Ramos (cell line): ENCODE measurements around the gene LMF2.

Source experiments
- in situ Hi-C: fragments of 300-500 bp; cut with MboI; formaldehyde crosslinking; loops from one replicate; pipeline ENCODE4 v1.14.3; 2022; ENCODE audit warnings: low sequenced_read_pairs; ENCODE audit not compliant: unreplicated experiment

The LMF2 gene

DNA sequence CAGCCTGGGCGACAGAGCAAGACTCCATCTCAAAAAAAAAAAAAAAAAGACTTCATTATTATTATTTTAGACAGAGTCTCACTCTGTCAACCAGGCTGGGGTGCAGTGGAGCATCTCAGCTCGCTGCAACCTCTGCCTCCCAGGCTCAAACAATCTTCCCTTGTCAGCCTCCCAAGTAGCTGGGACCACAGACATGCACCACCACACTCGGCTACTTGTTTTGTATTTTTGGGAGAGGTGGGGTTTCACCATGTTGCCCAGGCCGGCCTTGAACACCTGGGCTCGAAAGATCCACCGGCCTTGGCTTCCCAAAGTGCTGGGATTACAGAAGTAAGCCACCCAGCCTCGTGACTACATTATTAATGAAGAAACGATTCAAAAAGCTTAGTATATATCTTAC, 27.6 kb upstream of the LMF2 start:
- in situ Hi-C loops, result no loop called here

DNA sequence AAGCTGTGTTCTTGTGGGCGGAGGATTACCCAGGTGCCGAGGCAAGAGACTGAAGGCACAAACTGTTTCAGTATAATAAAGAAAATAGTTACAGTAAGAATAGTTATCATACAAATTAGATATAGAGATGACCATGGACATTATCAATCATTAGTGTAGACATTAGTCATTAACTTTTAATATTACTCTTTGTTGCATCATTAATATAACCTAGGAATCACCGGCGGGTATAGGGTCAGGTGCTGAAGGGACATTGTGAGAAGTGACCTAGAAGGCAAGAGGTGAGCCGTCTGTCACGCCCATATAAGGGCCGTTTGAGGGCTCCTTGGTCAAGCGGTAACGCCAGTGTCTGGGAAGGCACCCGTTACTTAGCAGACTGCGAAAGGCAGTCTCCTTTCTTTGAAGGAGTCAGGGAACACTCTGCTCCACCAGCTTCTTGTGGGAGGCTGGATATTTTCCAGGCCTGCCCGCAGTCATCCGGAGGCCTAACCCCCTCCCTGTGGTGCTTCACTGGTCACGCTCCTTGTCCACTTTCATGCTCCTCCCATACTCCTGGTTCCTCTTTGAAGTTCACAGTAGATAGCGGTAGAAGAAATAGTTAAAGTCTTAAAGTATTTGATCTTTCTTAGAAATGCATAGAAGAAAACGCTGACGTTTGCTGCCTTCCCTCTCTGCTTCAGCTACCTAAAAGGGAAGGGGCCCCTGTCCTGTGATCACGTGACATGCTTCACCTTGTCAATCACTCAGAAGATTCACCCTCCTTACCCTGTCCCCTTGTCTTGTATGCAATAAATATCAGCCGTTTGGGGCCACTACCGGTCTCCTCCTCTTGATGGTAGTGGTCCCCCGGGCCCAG, 26.6 kb upstream of the LMF2 start:
- in situ Hi-C loops, result loop anchor here (5.0 kb wide), 1 partner anchor 88 kb away; no protein-coding TSS in a partner anchor

DNA sequence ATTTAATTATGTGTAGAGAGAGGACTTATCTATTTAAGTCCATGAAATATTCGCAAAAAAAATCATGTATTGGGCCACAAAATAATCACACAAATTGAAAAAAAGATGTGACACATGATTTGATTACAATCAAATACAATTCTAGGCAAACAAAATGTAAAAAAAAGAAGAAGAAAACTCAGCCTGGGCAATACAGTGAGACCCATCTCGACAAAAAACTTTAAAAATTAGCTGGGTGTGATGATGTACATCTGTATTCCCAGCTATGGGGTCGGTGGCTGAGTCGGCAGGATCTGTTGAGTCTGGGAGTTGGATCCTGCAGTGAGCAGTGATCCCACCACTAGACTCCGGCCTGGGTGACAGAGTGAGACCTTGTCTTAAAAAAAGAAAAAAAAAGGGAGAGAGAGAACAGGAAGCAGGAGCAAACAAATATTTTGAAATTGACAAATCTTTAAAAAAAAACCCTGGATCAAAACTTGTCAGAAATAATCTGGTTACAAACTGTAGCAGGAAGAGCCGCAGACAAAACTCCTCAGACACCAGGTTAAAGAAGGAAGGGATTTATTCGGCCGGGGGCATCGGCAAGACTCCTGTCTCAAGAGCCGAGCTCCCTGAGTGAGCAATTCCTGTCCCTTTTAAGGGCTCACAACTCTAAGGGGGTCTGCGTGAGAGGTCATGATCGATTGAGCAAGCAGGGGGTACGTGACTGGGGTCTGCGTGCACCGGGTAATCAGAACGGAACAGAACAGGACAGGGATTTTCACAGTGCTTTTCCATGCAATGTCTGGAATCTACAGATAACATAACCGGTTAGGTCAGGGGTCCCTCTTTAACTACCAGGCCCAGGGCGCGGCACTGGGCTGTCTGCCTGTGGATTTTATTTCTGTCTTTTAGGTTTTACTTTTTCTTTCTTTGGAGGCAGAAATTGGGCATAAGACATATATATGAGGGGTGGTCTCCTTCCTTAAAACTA, 25.6 kb upstream of the LMF2 start:
- in situ Hi-C loops, result loop anchor here (5.0 kb wide), 1 partner anchor 89 kb away; no protein-coding TSS in a partner anchor

- in situ Hi-C loops, result loop anchor here (5.0 kb wide), 1 partner anchor 90 kb away; no protein-coding TSS in a partner anchor
Measured at GRCh38 chr22:50531962-50532674, 24.6 kb upstream of the LMF2 start.

GRCh38 chr22:50531546-50531961, 24.1 kb upstream of the LMF2 start:
- in situ Hi-C loops, result loop anchor here (5.0 kb wide), 1 partner anchor 91 kb away; no protein-coding TSS in a partner anchor

DNA sequence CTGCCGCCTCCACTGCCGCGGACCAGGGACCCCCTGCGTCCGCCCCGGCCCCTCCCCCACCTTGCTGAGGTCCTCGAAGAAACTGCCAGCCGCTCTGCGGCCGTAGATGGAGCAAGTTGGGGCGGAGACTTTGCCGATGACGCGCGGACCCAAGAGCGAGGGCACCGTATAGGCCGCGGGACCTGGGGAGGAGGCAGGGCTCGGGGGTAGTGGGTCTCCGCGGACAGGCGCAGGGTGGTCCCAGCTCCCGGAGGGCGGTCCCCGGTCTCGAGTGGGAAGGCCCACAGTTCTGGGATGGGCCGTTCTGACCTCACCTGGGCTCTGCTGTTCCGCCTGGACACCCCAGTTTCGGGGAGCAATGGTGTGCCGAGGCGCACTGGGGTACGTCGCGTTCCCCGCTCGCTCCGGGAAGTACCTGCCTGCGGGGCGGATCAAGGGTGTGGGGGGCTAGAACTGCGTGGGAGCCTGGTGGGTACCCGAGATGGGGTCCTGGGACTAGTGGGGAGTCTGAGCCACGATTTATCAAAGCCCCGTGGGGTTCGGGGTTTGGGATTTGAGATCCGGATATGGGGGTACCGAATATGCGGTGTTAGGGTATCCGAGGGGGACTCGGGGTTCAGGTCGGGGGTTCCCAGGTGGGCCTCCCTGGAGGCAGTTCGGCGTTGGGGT, 23.5 kb upstream of the LMF2 start:
- in situ Hi-C loops, result loop anchor here (5.0 kb wide), 1 partner anchor 91 kb away; no protein-coding TSS in a partner anchor

GRCh38 chr22:50530580-50530876, 23.0 kb upstream of the LMF2 start:
- in situ Hi-C loops, result loop anchor here (5.0 kb wide), 1 partner anchor 92 kb away; no protein-coding TSS in a partner anchor

DNA sequence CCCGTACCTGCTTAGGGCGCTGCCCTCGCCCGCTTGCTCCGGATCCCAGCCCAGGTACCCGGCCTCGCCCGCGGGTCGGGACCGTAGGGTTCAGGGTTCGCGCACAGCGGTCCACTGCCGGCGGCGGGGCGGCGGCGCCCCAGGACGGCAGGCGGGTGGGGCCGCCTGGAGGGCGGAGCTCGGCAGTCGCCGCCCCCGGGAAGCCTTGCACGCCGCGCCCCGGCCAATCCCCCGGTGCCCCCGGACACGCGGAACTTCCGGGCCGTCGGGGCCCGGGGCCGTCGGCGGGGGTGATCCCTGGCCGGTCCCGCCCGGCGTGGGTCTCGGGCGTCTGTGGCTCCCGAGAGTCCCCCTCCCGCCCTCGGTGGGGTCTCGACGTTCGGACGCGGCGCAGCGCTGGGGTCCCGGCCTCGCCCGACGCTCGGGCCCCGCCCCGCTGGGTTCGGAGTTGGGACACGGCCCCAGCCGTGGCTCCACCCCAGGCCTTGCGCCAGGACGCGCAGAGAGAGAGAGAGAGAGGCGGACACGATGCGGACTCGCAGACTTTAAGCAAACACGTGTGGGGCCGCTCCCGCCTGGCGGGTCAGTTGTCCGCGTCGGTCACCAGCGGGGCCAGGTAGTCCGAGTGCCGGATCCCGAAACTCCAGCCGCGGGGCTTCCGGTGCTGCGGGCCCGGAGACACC, 22.5 kb upstream of the LMF2 start, which contains the start of gene TYMP:
TYMP (minus strand) TSS at position 116 of the 683 bp plus-strand sequence. CDS start 303 bp downstream, outside the sequence.
- in situ Hi-C loops, result loop anchor here (5.0 kb wide), 1 partner anchor 92 kb away; no protein-coding TSS in a partner anchor

DNA sequence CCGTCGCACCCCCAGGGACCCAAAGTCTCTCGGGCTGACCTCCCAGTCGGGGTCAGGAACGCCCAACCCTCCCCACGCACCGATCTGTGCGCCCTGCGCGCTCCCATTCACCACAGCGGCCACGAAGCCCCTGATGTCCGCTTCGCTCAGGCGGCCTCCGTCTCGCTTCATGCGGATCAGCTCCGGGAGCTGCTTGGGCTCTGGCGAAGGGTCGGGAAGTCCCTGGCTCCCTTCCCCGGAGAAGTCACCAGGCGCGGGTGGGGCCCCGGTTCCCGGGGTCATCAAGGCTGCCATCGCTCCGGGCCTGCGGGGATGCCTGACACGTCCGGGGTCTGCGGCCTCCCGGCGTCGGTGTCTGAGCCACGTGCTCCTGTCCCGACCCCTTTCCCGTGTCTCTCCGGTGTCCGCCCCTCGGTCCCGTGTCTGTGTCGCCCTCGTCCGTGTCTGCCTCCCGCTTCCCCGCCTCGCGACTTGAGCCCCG, 22.0 kb upstream of the LMF2 start:
- in situ Hi-C loops, result no loop called here

DNA sequence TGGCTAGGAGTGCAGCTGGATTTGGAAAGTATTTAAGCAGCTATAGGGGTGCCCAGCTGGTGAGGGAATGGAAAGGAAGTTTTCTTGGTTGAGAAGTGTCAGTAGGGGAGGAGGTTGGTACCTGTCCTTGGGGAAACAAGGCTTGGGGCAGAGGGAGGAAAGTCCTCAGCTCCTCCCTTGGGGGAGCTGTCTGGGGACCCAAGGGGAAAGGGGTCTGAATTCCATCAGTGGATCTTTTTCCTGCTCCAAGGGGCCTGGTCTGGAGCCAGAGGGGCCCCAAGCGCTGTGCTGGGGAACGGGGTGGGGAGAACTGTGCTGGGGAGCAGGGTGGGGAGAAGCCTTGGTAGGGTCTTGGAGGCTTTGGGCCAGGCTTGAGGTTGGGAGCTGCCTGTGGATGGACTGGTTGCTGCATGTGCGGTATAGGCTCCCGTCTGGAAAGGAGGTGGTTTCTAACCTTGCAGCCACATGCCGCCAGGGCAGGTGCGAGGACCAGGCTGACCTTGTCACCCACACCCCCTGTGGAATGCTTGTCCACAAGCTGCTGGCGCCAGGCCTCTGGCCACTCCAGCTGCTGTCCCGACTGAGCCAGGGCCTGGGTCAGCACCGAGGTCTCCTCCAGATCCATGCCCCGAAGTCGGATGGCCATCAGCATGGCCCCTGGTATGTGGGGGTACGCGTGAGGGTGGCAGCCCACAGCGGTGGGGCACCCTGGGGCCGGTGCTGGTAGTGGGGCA, 21.3 kb upstream of the LMF2 start:
- in situ Hi-C loops, result no loop called here

- in situ Hi-C loops, result no loop called here
Measured at GRCh38 chr22:50527921-50528681, 20.6 kb upstream of the LMF2 start.

DNA sequence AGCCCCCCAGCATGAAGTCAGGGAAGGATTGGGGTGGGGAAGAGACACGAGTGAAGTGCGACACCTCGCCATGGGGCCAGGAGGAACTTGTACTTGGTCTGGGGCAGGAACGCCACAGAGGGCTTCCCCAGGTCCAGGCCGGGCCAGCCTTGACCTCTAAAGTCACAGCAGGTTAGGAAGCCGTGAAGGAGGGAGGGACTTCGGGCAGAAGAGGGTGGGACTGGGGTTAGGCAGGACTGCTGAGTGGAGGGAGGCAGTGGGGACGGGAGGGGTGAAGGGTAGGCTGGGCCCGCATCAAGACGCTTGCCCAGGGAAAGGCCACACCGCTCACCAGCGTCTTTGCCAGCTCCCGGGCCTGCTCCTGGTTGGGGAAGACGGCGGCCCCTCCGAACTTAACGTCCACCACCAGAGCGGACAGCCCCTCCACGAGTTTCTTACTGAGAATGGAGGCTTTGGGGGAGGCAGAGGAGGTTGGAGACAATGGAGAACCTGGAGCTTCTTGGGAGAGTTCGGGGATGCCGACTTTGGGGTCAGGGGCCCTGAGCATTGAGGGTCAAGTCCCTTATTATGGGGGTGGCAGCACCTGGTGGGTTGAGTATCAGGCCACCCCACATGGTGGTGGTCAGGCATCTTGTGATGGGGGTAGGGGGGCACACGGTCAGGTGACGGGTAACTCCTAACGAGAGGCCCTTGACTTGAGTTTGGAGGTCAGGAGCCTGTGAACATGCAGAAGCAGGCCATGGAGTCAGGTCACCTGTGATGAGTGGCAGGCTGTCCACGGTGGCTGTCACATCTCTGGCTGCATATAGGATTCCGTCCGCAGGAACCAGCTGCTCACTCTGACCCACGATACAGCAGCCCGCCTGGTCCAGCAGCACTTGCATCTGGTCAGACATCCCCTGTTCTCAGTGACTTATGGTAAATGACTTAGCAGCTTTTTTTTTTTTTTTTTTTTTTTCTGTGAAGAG, 19.6 kb upstream of the LMF2 start:
- in situ Hi-C loops, result no loop called here

GRCh38 chr22:50526108-50526833, 18.8 kb upstream of the LMF2 start:
- in situ Hi-C loops, result no loop called here

- in situ Hi-C loops, result no loop called here
Measured at GRCh38 chr22:50525858-50526107, 18.3 kb upstream of the LMF2 start.

DNA sequence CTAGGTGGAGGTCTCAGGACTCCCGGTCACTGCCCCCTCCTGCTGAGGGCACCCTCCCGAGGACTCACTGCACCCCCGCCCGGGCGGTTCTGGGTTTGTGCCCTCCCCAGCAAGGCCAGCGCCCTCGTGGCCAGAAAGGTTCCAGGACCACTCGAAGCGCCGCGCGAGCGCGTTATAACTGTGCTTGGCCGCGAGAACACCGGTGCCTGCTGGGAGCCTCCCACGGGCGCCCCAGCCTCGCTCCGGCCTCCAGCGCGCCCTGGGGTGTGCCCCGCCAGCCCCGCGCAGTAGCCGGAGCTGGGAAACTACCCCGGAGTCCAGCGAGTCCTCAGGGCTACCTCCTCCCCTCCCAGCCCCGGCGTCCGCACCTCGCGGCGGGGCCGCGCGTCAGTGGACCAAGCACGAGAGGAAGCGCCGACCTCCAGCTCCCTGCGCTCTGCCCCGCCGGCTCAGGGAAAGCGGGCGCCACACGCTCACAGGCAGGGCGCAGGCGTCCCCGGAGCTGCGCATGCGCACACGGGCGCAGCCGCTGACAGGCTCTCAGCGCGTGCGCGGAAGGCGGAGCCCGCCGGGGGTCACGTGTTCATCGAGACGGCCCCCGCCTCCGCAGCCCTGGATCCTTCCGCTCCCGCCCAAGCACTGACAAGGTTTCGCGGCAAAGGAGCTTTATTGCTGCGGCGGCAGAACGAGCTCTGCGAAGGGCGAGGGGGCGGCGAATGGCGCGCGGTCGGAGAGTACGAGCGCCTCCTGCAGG, 17.8 kb upstream of the LMF2 start, which contains the start of gene SCO2:
SCO2 (minus strand) TSS at position 495 of the 754 bp plus-strand sequence. CDS start 1,187 bp downstream, outside the sequence.
- in situ Hi-C loops, result no loop called here
